Measurements from ENCODE around the gene VAV2. TPM values are rescaled to one million over a fixed set of nuclear protein-coding genes. Genes with fewer than 3 reads are reported as not detected.

VAV2 gene
- total RNA-seq, 3 donors from 2014 or later, result 29.4 to 34.8 (median 34.5) TPM

GRCh38 chr9:133979273-133979920, 12.7 kb downstream of the VAV2 start:
- no peak for TF ChIP-seq CTCF (IDR thresholded peaks at IDR 0.05)
- peak in 2 of 3 donors; percentile 35 to 59 for DNase-seq

GRCh38 chr9:133978899-133979272, 13.2 kb downstream of the VAV2 start:
- no peak for ATAC-seq
- Histone ChIP-seq H3K4me3 (no peak overlapping the region), H3K4me1 (ENCODE audit: low read depth) (peaks cover 7% of the 10 kb centered on the region), H3K9me3 (no peaks in the 10 kb centered on the region), H3K36me3 (ENCODE audit: low read depth) (no peaks in the 10 kb centered on the region)
- no peak for TF ChIP-seq CTCF (IDR thresholded peaks at IDR 0.05)
- intact Hi-C loops (cut with DNase I, micrococcal nuclease), result no loop called here
- DNase-seq, result no peak

More at GRCh38 chr9:133979273-133979920, 12.7 kb downstream of the VAV2 start:
- Histone ChIP-seq H3K9me3 (no peaks in the 10 kb centered on the region), H3K4me3 (no peak overlapping the region), H3K4me1 (ENCODE audit: low read depth) (peaks cover 1% of the 10 kb centered on the region), H3K36me3 (ENCODE audit: low read depth) (no peaks in the 10 kb centered on the region)
- peak; percentile 41 for ATAC-seq
- intact Hi-C loops (cut with DNase I, micrococcal nuclease), result no loop called here

GRCh38 chr9:133978226-133978898, 13.8 kb downstream of the VAV2 start:
- H3K9me3 ChIP-seq, result no peaks in the 10 kb centered on the region
- ATAC-seq (no peak), DNase-seq (peak in 1 of 3 donors; percentile 31)
- intact Hi-C loops (cut with DNase I, micrococcal nuclease), result no loop called here
- no peaks in the 10 kb centered on the region for H3K36me3 ChIP-seq (ENCODE audit: low read depth)
- TF ChIP-seq CTCF (IDR thresholded peaks at IDR 0.05), result no peak
- peaks cover 10% of the 10 kb centered on the region for H3K4me1 ChIP-seq (ENCODE audit: low read depth)
- H3K4me3 ChIP-seq, result no peak overlapping the region

DNA sequence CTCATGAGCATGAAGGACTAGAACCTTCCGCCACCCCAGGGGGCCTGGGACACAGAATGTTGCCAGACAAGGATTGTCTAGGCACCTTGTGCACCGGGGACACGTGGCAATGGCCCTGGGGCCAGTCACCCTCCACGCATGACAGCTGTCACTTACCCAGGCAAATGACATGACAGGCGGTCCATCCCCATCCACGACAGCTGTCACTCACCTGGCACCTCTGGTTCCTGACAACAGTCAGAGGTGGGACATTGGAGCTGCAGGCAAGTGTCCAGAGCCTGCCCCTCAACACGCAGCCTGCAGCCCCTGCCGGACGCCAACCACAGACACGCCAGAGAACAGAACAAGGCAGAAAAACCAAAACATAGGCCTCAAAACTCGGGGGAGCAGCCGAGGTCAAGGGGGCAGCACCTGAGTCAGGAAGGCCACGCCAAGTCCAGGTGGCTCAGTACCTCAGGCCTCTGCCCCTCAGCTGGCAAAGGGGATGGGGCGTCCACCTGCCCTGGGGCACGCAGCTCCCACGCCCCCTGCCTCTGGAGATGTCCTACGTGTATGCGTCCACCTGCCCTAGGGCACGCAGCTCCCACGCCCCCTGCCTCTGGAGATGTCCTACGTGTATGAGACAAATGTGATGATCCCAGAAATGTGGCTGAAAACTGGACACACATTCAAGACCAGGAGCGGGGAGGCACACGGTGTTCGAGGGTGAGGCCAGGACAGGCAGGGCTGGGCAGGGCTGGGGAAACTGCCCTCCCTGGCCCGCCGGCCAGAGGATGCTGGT, 14.5 kb downstream of the VAV2 start:
- no peak for TF ChIP-seq CTCF (IDR thresholded peaks at IDR 0.05)
- intact Hi-C loops (cut with DNase I, micrococcal nuclease), result no loop called here
- no peak overlapping the region for H3K4me3 ChIP-seq
- no peak for ATAC-seq
- DNase-seq, result peak in 2 of 3 donors; percentile 23 to 45
- H3K36me3 ChIP-seq (ENCODE audit: low read depth), result no peaks in the 10 kb centered on the region
- no peaks in the 10 kb centered on the region for H3K9me3 ChIP-seq
- H3K4me1 ChIP-seq (ENCODE audit: low read depth), result peaks cover 16% of the 10 kb centered on the region

GRCh38 chr9:133976887-133977286, 15.2 kb downstream of the VAV2 start:
- peak in 2 of 3 donors; percentile 27 to 50 for DNase-seq
- intact Hi-C loops (cut with DNase I, micrococcal nuclease), result no loop called here
- H3K36me3 ChIP-seq (ENCODE audit: low read depth), result no peaks in the 10 kb centered on the region
- no peaks in the 10 kb centered on the region for H3K9me3 ChIP-seq
- TF ChIP-seq CTCF (IDR thresholded peaks at IDR 0.05), result no peak
- no peak for ATAC-seq
- H3K4me3 ChIP-seq, result no peak overlapping the region
- peaks cover 22% of the 10 kb centered on the region for H3K4me1 ChIP-seq (ENCODE audit: low read depth)
